HG02610 (cell line): Measurements from ENCODE around the gene VAC14.

Experiments
- ATAC-seq: cut with Tn5 transposase; IDR thresholded peaks from one replicate; pipeline ENCODE4 v1.9.1; 2021; ENCODE audit warnings: mild to moderate bottlenecking, moderate library complexity; ENCODE audit not compliant: unreplicated experiment

VAC14 gene

DNA sequence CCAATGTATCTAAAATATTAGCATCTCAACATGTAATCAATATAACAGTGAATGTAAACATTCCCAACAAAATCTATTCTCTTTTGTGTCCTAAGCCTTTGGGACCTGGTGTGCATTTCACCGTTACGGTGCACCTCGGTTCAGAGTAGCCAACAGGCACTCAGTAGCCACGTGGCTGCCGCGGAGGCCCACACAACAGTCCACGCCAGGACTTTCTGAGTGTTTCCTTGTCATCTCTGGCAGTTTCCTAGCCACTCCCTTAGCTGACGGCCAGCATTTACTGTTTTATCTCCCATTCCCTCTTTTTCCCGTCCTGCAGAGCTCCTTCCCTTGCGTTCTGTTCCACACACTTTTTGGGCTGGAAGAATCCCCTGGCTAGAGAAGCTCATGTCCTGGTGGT lies 36.3 kb downstream of the VAC14 start:
- ATAC-seq: no peak

DNA sequence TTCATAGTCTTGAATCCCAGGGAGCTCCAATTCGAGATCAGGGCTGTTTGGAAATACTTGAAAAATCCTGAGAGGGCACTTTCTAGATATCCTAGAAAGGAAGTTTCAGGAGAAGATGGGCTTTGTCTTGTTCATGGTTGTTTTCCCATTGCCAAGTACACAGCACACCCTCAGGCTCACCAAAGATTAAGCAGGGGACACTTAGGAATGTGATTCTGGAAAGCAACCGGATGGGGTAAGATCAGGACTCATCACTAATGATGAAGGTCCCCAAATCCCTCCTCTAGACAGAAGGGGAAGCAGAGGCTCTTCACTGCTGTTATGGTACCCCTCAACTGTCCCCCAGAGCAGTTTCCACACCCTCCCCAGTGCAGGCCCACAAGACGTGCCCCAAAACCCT lies 40.7 kb downstream of the VAC14 start:
- no peak for ATAC-seq

DNA sequence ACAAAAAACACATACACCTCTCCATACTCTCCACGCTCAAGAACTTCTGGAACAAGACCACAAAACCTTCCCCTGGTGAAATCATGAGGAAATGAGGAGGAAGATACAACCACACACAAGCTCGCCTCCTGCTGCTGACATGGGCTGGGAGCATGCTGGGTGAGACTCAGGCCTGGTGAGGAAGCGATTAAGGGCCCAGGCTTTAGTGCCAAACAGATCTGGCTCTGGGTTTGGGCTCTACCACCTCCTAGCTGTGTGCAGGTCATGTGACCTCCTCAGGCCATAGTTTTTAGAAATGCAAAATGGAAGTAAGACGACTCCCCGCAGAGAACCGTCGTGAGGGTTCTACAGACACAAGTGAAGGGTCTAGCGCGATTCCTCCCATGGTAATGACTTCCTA lies 41.3 kb downstream of the VAC14 start:
- ATAC-seq: no peak

DNA sequence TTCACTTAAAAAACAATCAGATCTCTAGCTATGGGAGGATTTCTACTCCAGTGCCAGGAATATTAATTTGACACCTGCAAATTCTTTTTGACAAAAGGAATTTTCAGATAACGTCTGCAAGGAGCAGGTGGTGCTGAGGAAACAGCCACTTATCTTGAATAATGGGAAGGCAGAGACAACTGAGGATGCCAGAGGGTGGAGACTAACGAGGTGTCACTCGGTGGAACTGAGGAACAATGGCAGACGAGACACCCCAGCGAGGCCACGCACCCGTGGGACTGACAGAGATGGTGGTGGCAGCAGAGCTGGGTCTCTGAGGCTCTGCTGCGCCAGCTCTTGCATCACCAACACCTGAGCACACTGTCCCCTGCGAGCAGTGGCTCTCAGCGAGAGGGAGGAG lies 42.2 kb downstream of the VAC14 start:
- ATAC-seq: no peak

DNA sequence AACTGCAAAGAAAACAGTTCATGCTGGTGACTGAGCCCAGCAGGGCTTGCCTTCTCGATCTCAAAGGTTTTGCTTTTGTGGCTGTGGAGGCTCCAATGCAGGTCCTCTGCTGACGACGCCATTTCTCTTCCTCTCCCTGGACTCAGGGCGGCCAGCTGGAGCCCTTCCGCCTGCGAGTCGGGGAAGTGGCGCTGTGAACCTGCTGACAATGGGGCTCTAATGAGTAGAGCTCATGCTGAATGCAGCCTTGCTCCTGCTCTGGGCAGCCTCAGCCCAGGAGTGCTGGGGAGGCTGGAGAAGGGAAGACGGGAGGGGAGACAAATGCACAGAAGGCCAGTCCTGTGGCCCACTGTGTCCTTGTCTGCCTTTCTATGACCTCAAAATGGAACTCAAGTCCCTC lies 43.8 kb downstream of the VAC14 start:
- ATAC-seq: no peak

DNA sequence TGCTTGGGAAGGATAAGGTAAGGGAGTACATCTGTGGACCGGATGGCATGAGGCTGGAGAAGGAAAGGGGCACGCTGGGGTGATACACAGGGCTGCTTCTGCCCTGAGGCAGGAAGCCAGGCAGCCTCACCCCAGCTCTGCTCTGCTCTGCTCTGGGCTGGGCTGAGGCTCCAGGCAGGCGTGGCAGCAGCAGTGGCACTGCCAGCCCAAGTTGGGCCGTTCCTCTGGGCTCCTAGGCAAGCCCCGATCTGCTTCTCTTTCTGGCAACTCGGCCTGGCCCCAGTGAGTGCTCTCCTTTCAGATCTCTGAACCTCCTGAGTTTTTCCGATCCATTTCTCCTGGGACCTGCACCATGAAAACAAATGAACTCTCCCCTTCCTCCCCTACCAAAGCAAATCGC lies 44.9 kb downstream of the VAC14 start:
- no peak for ATAC-seq

DNA sequence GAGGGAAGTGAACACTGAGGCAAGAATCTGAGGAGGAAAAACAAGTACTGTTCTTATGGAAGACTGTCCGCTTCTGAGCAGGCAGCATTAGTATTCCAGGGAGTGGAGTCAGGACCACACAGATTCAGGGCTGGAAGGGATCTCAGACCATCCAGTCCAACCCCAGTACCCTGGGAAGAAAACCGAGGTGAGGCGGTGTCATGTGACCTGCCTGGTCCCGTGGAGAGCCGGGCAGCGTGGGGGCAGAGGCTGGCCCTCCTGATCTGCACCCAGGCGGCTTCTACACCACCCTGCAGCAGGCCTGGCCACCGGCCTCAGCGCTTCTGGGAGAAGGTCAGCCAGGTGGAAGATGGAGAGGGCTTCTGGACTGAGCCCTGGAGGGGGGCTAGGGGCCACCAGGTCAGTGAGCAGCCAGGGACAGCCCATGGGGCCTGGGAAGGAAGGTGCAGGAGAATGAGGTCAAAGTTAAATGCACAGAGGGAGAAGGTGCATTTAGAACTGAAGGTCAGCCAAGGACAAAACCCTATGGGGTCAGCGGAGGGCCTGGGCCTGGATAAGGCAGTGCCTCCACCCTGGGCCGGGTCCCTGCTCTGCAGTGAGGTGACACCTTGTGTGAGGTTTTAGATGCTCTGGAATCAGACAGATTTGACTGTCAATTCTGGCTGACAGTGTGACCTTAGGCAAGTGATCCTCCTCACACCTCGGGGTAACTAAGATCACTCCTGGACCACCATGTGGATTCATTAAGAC lies 45.9 kb downstream of the VAC14 start:
- no peak for ATAC-seq

DNA sequence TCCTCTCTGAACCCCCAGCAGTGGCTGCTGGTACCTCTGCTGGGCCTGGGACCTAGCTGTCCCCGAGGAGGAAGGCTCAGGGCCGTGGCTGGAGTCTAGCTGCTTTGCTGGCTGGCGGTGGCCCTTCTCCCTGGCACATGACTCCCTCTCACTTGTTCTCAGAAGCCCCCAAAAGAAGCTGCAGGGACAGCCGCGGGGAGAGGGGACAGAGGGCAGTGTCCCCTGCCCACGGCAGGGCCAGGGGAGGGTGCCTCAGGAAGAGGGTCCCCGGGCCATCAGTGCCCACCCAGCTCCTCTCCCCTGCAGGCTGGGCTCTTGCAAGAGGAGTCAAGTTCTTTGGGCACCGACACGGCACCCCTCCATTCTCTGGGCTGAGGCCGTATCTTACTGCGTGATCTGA lies 46.6 kb downstream of the VAC14 start:
- ATAC-seq: no peak

DNA sequence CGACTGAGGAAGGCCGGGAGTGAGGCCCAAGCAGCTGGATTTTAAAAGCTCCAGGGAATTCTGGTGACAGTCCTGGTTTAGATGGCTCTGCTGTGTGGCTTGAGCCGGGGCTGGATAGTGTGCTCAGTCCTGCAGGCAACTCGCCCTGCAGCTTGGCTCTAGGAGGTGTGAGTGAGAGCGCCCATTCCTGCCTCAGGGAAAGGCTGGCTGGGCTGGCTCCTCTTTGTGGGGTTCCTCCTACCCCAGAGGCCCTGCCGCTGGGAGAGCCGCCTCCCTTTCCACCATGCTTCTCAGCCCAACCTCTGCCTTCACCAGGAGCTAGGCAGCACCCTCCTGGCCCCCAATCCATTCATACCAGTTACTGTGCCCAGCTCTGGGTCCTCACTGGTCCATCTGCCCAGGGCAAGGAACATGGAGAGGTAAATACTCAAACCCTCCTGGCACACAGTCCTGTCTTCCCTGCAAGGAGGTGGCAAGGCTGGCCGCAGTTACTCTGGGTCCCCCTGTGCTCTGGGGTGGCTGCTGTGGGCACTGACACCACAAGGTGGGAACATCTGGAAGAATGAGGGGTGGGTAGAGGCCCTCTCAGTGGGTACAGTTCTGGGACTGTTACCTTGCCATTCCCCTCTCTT lies 47.1 kb downstream of the VAC14 start:
- ATAC-seq: no peak

DNA sequence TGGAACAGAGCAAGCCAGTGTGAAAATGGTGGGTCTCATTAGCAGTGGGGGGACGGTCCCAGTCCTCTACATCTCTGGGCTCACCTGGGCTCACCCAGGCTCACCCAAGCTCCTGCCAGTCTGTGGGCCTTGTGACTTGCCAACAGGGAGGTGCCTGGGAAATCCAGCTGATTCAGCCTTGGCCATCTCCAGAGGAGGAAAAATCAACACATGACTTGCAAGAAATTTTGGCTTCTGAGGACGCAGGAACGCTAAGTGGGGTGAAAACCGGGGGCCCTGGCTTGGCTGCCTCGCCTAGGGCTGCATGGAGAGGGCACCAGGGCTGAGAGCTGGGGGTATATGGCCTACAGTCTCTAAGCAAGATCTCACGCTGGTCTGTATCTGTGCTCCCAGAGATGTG lies 47.7 kb downstream of the VAC14 start:
- no peak for ATAC-seq

DNA sequence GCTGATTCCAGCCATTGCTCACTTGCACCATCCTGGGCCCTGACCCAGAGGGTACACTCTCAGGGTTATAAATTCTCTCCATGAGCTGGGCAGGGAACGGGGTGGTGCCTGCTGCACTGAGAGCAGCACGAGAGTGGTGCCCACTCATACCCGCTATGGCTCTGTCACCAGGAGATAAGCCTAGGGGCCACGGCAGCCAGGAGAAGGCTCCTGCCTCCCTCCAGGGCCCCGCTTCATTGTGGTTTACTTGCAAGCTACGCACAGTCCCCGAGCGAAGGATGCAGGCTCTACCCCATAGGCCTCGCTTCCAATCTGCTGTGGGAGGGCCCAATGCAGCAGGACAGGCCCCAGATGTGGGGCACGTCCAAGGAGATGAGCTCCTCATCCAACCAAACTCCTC lies 48.5 kb downstream of the VAC14 start:
- no peak for ATAC-seq

DNA sequence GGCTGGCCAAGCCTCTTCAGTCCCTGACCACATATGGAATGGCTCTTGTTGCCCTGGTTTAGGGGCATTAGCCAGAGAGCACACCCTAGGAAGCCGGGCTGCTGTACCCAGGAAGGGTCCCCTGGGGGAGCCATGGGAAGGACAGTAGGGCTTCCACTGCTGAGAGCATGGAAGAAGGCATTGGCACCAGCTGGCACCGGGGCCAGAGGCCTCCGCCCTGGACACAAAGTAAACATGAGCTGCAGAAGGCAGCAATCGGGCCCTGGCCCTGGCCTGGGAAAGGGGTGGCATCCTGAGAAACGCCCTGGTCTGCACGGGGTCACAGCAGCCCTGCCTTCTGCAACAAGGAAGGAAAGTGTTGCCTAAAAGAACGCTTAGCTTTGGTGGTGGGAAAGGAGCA lies 49.4 kb downstream of the VAC14 start:
- ATAC-seq: no peak

DNA sequence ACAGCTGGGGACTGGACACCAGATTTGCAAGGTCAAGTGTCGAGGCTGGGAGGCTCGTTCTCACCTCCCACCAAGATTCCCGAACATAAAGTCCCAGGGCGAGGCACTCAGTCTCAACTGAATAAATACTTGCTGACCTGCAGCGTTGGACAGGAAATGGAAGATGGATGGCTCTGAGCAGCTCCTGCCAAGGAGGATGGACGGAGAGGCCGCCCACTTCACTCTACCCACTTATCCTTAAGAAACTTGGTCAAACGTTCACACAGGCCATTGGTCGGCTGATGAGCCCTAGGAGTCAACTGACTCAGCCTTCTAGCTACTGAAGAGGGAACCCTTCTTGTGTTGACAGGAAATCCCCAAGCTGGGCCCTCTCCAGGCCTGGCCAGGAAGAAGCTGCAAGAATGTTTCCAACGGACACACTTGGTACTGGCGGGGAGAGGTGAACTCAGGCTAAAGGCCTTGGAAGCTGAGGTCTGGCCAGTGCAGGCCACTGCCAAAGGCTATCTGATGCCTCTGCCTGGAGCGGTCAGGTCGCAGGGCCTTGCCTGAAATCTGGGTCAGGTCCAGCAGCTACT lies 50.0 kb downstream of the VAC14 start:
- ATAC-seq: no peak

DNA sequence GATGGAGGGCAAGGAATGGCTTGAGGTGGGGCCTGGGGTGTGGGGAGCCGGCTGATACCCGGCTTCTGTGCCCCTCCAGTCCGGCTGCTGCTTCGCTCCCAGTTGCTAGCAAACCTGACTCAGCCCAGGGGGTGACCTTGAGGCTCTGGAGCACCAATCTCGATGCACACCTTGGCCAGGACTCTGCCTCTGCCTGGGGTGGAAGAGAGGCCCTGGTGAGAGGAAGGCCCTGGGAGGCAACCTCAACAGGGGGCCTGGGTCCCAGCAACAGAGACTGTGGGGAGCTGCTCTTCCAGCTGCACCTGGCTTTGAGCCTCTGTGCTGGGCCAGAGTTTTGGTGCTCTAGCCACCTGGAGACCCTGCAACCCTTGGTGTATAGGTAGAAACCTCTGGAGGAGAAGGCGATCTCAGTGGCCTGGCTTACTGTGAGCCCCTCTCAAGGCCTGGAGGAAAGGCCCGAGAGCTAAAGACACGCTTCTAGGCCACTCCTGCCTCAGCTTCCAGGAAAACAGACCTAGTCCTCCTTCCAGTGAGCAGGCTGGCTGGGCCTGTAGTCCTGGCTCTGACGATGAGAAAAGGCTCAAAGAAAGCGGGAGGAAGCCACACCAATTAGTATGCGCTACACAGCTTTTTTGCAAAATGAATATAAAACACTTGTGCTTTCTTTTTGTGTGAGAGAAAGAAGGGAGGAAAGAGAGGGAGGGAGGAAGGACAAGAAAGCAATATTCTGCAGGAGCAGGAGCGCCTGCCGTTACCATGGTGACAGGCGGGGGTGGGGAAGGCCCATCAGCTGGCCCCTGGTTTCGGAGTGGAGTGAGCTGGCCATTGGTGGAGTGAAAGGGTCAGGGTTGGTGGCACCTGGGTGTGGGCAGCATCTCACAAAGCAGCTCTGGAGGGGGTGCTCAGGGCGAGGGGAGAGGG lies 51.0 kb downstream of the VAC14 start:
- no peak for ATAC-seq

DNA sequence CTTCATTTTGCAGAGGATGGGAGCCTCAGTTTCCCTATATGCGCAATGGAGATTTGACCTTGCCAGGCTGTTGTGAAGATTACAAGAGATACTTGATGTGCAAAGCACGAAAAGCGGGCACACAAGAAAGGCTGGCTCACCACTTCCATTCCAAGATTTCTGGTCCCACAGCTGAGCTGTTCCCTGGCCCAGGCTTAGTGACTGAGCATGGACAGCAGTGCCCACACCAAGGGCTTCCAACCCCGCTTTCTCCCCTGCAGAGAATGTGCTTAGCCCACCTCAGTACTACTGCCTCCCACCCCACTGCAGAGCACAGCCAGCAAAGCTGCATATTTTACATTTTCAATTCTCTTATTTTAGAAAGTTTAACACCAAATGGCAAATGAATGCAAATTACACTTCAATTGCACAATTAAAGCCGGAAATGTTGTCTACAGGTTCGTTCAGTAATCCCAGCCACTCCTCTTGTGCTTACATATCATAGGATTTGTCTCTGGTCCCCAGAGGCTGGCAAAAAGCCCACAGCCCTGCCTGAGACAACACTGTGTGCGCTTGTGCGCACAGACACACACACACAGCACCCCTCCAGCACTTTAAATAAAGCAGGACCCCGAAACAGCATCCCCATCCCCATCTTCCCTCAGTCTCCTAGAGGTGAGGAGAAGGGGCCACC lies 51.8 kb downstream of the VAC14 start:
- ATAC-seq: no peak

DNA sequence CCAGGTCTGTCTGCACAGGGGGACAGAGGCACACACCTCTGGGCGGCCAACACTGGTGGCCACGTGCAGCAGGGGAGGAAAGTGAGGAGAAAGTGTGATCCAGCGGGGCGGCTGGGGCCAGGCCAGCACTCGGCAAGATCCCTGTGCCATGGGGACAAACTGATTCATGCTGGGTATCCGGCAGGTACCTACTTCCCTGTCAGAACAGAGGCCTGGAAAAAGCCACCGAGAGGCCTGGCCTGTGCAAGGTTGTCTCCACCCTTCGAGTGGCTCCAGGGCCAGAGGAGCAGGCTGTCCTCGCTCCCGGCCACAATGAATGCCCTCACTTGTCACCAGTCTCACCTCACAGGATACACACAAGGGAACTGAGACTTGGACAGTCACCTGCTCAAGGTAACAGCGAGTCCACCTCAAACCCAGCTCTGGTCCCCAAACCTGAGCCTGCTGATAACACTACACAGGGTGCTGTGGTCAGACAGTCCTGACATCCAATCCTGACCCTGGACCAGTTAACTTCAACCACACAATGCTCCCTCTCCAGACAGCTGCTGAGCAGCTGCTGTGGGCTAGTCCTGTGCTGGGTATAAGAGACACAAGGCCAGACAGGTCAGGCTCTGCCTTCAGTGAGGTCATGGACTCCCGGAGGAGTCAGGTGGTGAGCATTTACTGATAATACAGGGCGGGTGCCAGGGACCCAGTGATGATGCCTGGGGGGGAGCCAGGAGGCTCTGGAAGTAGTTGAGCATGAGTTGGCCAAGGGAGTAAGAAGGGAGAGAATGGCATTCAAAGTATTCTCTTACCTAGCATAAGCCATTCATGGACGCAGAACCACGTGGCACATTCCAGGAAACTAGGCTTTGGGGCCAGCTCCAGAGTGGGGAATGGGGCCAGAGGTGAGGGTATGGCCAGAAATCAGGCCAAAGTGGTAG lies 53.0 kb downstream of the VAC14 start:
- ATAC-seq: no peak

DNA sequence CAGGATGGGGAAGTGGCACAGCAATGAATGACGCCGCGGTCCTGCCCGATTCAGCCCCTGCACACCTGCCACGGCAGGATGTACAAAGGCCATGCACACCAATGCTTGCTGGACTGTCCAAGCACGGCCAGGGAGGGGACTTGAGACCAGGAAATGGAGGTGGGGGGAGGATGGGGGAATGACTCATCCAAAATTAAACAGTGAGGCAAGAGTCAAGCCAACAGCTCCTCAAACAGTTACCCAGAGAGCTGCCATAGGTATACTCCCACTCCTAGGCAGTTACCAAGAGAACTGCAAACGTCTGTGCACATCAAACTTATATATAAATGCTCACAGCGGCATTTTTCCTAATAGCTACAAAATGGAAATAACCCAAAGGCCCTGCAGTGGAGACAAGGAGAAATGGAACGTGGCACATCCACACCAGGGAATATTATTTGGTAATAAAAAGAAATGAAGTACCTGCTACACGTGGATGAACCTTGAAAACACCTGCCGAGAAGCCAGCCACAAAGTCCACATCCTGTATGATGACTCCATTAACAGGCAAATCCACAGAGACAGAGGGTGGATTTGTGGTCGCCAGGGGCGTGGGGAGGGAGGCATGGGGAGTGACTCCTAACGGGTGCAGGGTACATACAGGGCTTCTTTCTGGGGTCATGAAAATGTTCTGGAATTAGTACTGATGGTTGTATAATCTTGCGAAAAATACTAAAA lies 54.1 kb downstream of the VAC14 start:
- no peak for ATAC-seq

DNA sequence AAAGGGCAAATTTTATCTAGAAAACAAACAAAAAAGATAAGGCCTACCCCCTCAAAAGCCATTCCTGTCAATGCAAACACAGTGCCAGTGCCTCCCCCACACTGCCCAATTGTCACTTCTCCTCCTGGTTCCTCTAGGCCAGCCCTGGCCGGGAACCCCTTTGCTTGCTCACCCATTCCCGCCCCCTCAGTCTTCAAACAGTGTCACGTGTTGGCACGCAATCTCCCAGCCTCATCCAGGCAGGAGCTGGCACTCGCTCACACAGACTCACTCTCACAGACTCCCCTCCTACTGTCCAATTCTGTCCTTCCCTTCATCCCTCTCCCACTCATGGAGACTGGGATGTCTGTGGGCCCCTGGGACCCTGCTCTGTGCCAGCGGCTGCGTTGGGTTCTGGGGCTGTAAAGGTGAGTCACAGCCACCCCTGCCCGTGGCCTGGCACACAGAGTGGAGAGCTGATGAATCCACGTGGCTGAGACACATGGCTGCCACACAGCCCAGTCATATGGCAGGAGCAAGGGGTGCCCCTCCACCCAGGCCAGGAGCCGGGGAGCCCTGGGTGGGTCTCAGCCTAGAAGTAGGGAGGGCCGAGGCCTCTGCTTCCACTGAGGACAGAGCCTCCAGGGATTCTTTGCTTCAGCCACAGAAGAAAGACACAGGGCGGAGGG lies 54.8 kb downstream of the VAC14 start:
- ATAC-seq: no peak
